ENCODE results near the gene JCAD. TPM values are rescaled to one million over a fixed set of nuclear protein-coding genes. Genes with fewer than 3 reads are reported as not detected.

Gene JCAD
- total and polyA plus RNA-seq, 2 of the 8 experiments (the other 6 are each of a cell fraction or from before 2014, with no cell fraction given), result 0.56 to 5.2 TPM

- Histone ChIP-seq H2AFZ (ENCODE audit: low read length) (no peak overlapping the region), H3K4me1 (replicated peaks in 1 of 4; ENCODE audit: control insufficient read depth in 3 of 4, insufficient read depth in 4 of 4, low read length in 3 of 4) (peaks cover 0 to 6% (median 2%) of the 10 kb centered on the region in 4 experiments; a peak in 3 of 7 replicates), H3K56ac (replicated peaks; ENCODE audit: insufficient read length, low read depth, low read length) (no peak overlapping the region), H3K79me1 (ENCODE audit: low read depth, low read length) (no peaks in the 10 kb centered on the region), H2BK5ac (ENCODE audit: low read depth, low read length) (no peak overlapping the region), H3K79me2 (ENCODE audit: control insufficient read depth in 1 of 2, insufficient read depth in 2 of 2, low read length in 2 of 2) (no peaks in the 10 kb centered on the region), H3K4ac (replicated peaks; ENCODE audit: insufficient read length, low read depth, low read length) (no peak overlapping the region), H2BK15ac (ENCODE audit: low read length) (no peak overlapping the region), H3K9ac (replicated peaks in 1 of 4; ENCODE audit: extremely low read depth in 1 of 4, low read depth in 3 of 4, low read length in 3 of 4) (no peak overlapping the region), H3K23me2 (ENCODE audit: low read depth, low read length) (0 out of 2 replicates have a peak, but pooled peaks cover 1% of the 10 kb centered on the region), H2AK5ac (ENCODE audit: low read depth, low read length) (no peak overlapping the region), H3K23ac (ENCODE audit: insufficient read length) (no peak overlapping the region), H4K20me1 (replicated peaks in 1 of 2; ENCODE audit: control insufficient read depth in 1 of 2, insufficient read depth in 2 of 2, low read length in 2 of 2) (no peaks in the 10 kb centered on the region), H3K27me3 (replicated peaks in 1 of 4; ENCODE audit: control insufficient read depth in 3 of 4, extremely low read depth in 1 of 4, insufficient read depth in 3 of 4, low read length in 3 of 4) (no peaks in the 10 kb centered on the region; a peak in 1 of 7 replicates), H4K5ac (ENCODE audit: insufficient read length, low read depth, low read length) (no peak overlapping the region), H2BK20ac (ENCODE audit: low read length) (no peak overlapping the region), H3K9me3 (ENCODE audit: insufficient read depth in 2 of 2, low read depth in 1 of 2, low read length in 1 of 2) (no peaks in the 10 kb centered on the region), H4K8ac (ENCODE audit: extremely low read depth, insufficient read depth, low read length) (no peak overlapping the region), H2BK12ac (ENCODE audit: low read depth, low read length) (no peak overlapping the region), H3K18ac (ENCODE audit: extremely low read depth, low read length) (no peak overlapping the region), H3K4me3 (ENCODE audit: extremely low read depth in 1 of 4, insufficient read depth in 2 of 4, low read depth in 3 of 4, low read length in 4 of 4) (no peak overlapping the region), H3K14ac (ENCODE audit: insufficient read length) (no peak overlapping the region), H3K36me3 (ENCODE audit: control insufficient read depth in 2 of 4, insufficient read depth in 4 of 4, low read length in 3 of 4) (no peaks in the 10 kb centered on the region), H4K91ac (replicated peaks; ENCODE audit: insufficient read length, low read length) (no peak overlapping the region), H3K27ac (ENCODE audit: low read depth, low read length) (no peak overlapping the region), H3K4me2 (ENCODE audit: insufficient read depth in 1 of 2, low read depth in 2 of 2, low read length in 2 of 2) (no peak overlapping the region), H2BK120ac (replicated peaks; ENCODE audit: low read depth, low read length) (no peak overlapping the region)
- POLR2A ChIA-PET (ENCODE audit: partially characterized antibody), result interaction anchor here (0.6 kb wide), 1 partner anchor 13 kb away, joined by 3 read pairs; no protein-coding TSS in a partner anchor
- FAIRE-seq (no peak), DNase-seq (ENCODE audit: low read depth in 1 of 2, low spot score in 2 of 2) (no peak)
- 60% methylated on average over 8 of the region's 8 CpGs; no CpG with 5 or more reads in 1 of the 2 experiments for WGBS, 2 experiments (ENCODE audit: extremely low coverage in 1 of 2, insufficient coverage in 1 of 2, insufficient read length in 1 of 2, insufficient replicate concordance in 2 of 2, low coverage in 1 of 2, low lambda C conversion rate in 2 of 2, missing lambda C conversion rate in 1 of 2)
- CTCF ChIA-PET (ENCODE audit: partially characterized antibody), result interaction anchor here (0.7 to 1.1 kb wide), 3 partner anchors 10 to 26 kb away, joined by 3 to 6 read pairs (median 3); no protein-coding TSS in a partner anchor
- TF ChIP-seq RBBP5 (IDR thresholded peaks at IDR 0.05; ENCODE audit: borderline replicate concordance, low read depth, low read length), result no peak
- TF ChIP-seq CEBPB (IDR thresholded peaks at IDR 0.05; ENCODE audit: low read depth, low read length), result no peak
- TF ChIP-seq SP2 (IDR thresholded peaks at IDR 0.05; ENCODE audit: low read length), result no peak
- TF ChIP-seq SIRT6 (IDR thresholded peaks at IDR 0.05; ENCODE audit: low read length), result no peak
- TF ChIP-seq HDAC2 (IDR thresholded peaks at IDR 0.05; ENCODE audit: borderline replicate concordance in 1 of 2, low read depth in 2 of 2, low read length in 2 of 2), result no peak
- TF ChIP-seq KDM4A (IDR thresholded peaks at IDR 0.05; ENCODE audit: low read depth, low read length, severe bottlenecking), result no peak
- no peak for TF ChIP-seq BCL11A (IDR thresholded peaks at IDR 0.05; ENCODE audit: low read depth in 2 of 2, low read length in 2 of 2)
- TF ChIP-seq GABPA (IDR thresholded peaks at IDR 0.05; ENCODE audit: borderline replicate concordance, insufficient read depth, low read length), result no peak
- TF ChIP-seq MAX (IDR thresholded peaks at IDR 0.05), result no peak
- TF ChIP-seq HDAC6 (IDR thresholded peaks at IDR 0.05; ENCODE audit: low read depth, low read length), result no peak
- TF ChIP-seq, protein P1, sequence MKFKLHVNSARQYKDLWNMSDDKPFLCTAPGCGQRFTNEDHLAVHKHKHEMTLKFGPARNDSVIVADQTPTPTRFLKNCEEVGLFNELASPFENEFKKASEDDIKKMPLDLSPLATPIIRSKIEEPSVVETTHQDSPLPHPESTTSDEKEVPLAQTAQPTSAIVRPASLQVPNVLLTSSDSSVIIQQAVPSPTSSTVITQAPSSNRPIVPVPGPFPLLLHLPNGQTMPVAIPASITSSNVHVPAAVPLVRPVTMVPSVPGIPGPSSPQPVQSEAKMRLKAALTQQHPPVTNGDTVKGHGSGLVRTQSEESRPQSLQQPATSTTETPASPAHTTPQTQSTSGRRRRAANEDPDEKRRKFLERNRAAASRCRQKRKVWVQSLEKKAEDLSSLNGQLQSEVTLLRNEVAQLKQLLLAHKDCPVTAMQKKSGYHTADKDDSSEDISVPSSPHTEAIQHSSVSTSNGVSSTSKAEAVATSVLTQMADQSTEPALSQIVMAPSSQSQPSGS (IDR thresholded peaks at IDR 0.05; ENCODE audit: low read length), result no peak
- TF ChIP-seq TBP (IDR thresholded peaks at IDR 0.05; ENCODE audit: low read depth, low read length), result no peak
Observed at GRCh38 chr10:30051220-30051619, 8.2 kb downstream of the JCAD start.
